Lower lobe of right lung (tissue), 2 donors: ENCODE data around the gene ZNF710. TPM values are rescaled to one million over a fixed set of nuclear protein-coding genes. Genes with fewer than 3 reads are reported as not detected.

Source experiments
- ATAC-seq, 2 donors: fragments of 200-7000 bp; cut with Tn5 transposase; one replicate each; pipeline ENCODE4 v1.9.1; 2020 to 2022; ENCODE audit warnings: mild to moderate bottlenecking in 2 of 2, moderate library complexity in 2 of 2
- DNase-seq: peaks from one replicate; pipeline ENCODE4 v3.0.0-alpha.2; 2020
- H3K27ac ChIP-seq: fragments of 200-600 bp; one replicate; pipeline ENCODE4 v1.8.0; 2022
- H3K27me3 ChIP-seq: fragments of 200-600 bp; one replicate; pipeline ENCODE4 v1.8.0; 2022; ENCODE audit warnings: low read depth
- H3K36me3 ChIP-seq: fragments of 200-600 bp; one replicate; pipeline ENCODE4 v1.8.0; 2022; ENCODE audit warnings: mild to moderate bottlenecking
- H3K4me1 ChIP-seq: fragments of 200-600 bp; one replicate; pipeline ENCODE4 v1.8.0; 2022
- H3K4me3 ChIP-seq: fragments of 200-600 bp; one replicate; pipeline ENCODE4 v1.8.0; 2022; ENCODE audit warnings: mild to moderate bottlenecking
- H3K9me3 ChIP-seq: fragments of 200-600 bp; one replicate; pipeline ENCODE4 v1.8.0; 2022
- intact Hi-C: fragments of 100-400 bp; cut with DNase I; formaldehyde crosslinking; loops from one replicate; pipeline ENCODE4 v1.11.0; 2022
- total RNA-seq: library from RNA; stranded (reverse); fragmentation: NEBNext Ultra II Directional; extraction: Animal tissue kit (Norgen Biotek cat#: 25700); gene quantifications from one replicate; pipeline ENCODE4 v1.2.1, GENCODE V29; 2021
- TF ChIP-seq, protein P1 (sequence below): fragments of 200-600 bp; IDR thresholded peaks from one replicate; pipeline ENCODE4 v1.8.0; 2022; ENCODE audit warnings: antibody characterized with exemption, mild to moderate bottlenecking
- donor health status: DM: no; HTN: yes; CAD: no; lungs with severe emphysema.

The ZNF710 gene
- total RNA-seq, 1 donor from 2014 or later = 50.7 TPM

DNA sequence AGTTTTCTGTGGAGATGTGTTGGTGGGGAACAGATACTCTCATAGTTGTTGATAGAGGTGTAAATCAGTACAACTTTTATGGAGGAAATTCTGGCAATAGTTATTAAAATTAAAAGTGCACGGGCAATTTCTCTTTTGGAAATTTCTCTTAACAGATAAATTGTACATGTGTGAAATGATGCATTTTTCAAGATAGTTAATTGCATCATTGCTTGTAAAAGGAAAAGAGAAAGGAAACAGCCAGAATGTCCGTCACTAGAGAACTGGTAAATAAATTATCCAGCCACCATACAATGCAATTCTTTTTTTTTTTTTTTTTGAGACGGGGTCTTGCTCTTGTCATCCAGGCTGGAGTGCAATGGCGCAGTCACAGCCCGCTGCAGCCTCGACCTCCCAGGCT lies 14.2 kb downstream of the ZNF710 start:
- TF ChIP-seq, protein P1, sequence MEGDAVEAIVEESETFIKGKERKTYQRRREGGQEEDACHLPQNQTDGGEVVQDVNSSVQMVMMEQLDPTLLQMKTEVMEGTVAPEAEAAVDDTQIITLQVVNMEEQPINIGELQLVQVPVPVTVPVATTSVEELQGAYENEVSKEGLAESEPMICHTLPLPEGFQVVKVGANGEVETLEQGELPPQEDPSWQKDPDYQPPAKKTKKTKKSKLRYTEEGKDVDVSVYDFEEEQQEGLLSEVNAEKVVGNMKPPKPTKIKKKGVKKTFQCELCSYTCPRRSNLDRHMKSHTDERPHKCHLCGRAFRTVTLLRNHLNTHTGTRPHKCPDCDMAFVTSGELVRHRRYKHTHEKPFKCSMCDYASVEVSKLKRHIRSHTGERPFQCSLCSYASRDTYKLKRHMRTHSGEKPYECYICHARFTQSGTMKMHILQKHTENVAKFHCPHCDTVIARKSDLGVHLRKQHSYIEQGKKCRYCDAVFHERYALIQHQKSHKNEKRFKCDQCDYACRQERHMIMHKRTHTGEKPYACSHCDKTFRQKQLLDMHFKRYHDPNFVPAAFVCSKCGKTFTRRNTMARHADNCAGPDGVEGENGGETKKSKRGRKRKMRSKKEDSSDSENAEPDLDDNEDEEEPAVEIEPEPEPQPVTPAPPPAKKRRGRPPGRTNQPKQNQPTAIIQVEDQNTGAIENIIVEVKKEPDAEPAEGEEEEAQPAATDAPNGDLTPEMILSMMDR = no peak
- Histone ChIP-seq H3K4me1 (peaks cover 55% of the 10 kb centered on the region), H3K27ac (no peak overlapping the region)

DNA sequence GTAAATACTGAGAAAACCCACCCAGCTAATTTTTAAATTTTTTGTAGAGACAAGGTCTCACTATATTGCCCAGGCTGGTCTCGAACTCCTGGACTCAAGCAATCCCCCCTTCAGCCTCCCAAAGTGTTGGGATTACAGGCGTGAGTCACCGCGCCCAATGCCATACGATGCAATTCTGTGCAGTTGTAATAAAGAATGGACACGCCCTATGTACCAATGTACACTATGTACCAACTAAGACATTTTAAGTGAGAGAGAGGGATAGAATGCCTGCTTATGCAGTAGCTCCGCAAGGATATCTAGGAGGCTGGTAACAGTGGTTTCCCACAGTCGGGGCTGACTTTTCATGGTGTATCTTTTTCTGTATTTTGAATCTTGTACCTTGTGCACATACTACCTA lies 14.6 kb downstream of the ZNF710 start:
- TF ChIP-seq, protein P1 = no peak
- peak; percentile 36 to 38 for ATAC-seq
- intact Hi-C loops = no loop called here
- no peaks in the 10 kb centered on the region for H3K36me3 ChIP-seq
- no peak overlapping the region for H3K4me3 ChIP-seq
- H3K27me3 ChIP-seq = no peaks in the 10 kb centered on the region
- no peak for DNase-seq
- H3K4me1 ChIP-seq = peaks cover 59% of the 10 kb centered on the region
- H3K27ac ChIP-seq = no peak overlapping the region
- H3K9me3 ChIP-seq = peaks cover 16% of the 10 kb centered on the region

More for the DNA sequence above, 14.2 kb downstream of the ZNF710 start:
- DNase-seq (no peak), ATAC-seq (no peak)
- Histone ChIP-seq H3K27me3 (no peaks in the 10 kb centered on the region), H3K4me3 (no peak overlapping the region), H3K36me3 (no peaks in the 10 kb centered on the region), H3K9me3 (peaks cover 16% of the 10 kb centered on the region)
- intact Hi-C loops = no loop called here

DNA sequence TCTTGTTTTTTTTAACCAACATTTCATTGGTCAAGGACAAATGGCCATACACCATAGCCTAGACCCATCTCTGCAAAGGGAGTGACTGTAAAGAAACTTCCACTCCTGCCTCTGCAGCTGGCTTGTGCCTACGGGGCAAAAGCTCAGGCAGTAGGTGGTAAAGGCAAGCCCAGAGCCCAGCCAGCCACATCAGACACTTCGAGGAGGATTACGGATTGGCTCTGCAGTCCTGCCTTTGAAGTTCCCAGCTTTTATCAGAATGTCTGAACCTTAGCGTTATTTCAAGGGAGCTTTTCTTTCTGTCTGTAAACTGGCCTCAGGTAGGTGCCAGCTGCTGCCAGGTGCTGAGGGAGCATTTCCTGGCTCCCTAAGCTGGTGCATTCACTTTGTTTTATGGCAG lies 15.6 kb downstream of the ZNF710 start:
- ATAC-seq = no peak
- peaks cover 65% of the 10 kb centered on the region for H3K4me1 ChIP-seq
- H3K4me3 ChIP-seq = no peak overlapping the region
- no peak for DNase-seq
- peaks cover 8% of the 10 kb centered on the region for H3K9me3 ChIP-seq
- no peaks in the 10 kb centered on the region for H3K36me3 ChIP-seq
- H3K27me3 ChIP-seq = no peaks in the 10 kb centered on the region
- TF ChIP-seq, protein P1 = no peak
- intact Hi-C loops = no loop called here
- H3K27ac ChIP-seq = no peak overlapping the region

DNA sequence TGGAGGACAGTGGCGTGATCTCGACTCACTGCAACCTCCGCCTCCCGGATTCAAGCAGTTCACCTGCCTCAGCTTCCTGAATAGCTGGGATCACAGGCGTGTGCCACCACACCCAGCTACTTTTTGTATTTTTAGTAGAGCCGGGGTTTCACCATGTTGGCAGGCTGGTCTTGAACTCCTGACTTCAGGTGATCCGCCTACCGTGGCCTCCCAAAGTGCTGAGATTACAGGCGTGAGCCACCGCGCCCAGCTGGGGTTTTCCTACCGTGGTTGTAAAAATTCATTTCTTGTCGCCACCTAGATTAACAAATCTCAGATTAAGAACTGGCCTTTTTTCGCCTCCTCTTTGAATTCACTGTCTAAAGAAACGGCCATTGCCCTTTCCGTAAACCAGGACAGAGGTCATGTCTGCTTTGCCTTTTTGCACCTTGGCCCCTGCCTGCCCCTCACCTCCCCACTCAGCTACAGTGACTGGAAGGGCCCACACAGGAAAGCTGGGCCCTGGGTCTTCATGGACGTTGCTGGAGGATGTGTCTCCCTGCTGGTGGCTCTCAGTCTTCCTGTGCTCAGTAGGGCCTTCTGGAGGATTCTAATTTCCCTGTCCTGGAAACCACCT lies 17.2 kb downstream of the ZNF710 start:
- TF ChIP-seq, protein P1 = no peak
- DNase-seq (no peak), ATAC-seq (no peak)
- Histone ChIP-seq H3K4me1 (peaks cover 60% of the 10 kb centered on the region), H3K9me3 (no peaks in the 10 kb centered on the region), H3K27me3 (no peaks in the 10 kb centered on the region), H3K27ac (no peak overlapping the region), H3K36me3 (peaks cover 2% of the 10 kb centered on the region), H3K4me3 (no peak overlapping the region)
- intact Hi-C loops = no loop called here

DNA sequence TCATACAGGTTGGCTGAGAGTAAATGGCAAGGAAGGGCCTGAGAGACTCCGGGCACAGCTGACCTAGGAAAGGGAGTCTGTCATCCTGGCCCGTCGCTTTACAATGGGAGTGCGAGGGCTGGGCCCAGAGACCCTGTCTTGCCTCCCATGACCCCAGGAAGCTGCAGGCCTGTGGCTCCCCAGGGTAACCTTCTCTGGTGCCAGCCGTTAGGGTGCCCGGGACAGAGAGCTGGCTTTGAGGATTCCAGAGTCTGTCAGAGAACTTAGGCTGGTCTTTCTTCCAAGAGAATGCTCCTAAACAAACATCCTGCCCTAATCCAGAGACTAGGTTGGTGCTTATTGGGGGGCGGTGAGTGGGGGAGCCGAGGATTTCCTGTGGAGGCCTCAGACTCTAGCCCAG lies 18.5 kb downstream of the ZNF710 start:
- Histone ChIP-seq H3K27ac (peak overlapping the region; percentile 78), H3K27me3 (no peaks in the 10 kb centered on the region), H3K36me3 (peaks cover 6% of the 10 kb centered on the region), H3K9me3 (no peaks in the 10 kb centered on the region), H3K4me1 (peaks cover 55% of the 10 kb centered on the region), H3K4me3 (no peak overlapping the region)
- ATAC-seq (no peak), DNase-seq (no peak)
- TF ChIP-seq, protein P1 = no peak
- intact Hi-C loops = no loop called here
